Activated effector memory CD4-positive, alpha-beta T cell treated with anti-CD3 and anti-CD28 coated beads, Interleukin-2, amount 50 U/mL, for 16 hours (primary cell): ENCODE data around the gene KIF25.

Source experiments
- DNase-seq: peaks from one replicate; pipeline ENCODE4 v3.0.0-alpha.2; 2020

KIF25 gene, protein sequence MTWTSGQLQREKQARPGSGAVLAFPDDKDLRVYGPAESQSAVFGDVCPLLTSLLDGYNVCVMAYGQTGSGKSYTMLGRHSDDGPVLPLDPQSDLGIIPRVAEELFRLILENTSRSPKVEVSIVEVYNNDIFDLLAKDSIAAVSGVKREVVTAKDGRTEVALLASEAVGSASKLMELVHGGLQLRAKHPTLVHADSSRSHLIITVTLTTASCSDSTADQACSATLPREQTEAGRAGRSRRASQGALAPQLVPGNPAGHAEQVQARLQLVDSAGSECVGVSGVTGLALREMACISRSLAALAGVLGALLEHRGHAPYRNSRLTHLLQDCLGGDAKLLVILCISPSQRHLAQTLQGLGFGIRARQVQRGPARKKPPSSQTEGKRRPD

DNA sequence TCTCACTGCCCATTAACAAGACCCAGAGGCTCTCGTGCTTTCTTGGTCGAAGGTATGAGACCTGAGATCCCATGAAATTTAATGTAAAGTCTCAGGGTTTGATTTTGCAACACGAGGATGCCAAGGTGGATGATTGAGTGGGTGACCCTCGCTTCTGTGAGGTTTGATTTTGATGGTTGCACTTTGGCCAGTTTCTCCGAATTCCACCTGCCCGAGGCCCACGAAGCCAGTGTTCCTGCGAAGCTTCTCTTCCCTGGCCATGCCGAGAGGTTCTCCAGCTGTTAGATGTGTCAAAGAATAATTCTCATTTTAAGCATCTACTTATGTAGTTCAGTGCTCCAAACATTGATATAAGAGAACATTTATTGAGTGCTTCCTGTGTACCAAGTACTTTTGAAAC, at the start of gene KIF25:
Gene KIF25 (plus strand): TSS at position 30 of the 400 bp plus-strand sequence. CDS start 31,915 bp downstream, outside the sequence.
- no peak for DNase-seq

DNA sequence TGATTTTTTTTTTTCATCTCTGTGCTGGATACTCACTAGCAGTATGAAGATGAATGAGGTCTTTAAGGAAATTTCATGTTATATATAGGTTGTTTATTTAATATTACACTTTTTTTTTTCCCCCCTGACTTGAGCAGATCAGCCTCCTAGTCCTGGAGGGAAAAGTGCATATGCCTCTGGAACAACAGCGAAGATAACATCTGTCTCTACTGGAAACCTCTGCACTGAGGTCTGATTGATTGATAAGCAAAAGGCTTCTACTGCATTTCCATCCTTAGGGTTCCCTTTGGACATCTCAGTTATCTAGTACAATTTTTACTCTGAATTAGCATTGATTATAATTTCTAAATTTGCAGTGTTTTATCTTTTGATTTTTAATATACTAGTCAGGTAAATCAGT, 49.8 kb upstream of the KIF25 start:
- DNase-seq = no peak

DNA sequence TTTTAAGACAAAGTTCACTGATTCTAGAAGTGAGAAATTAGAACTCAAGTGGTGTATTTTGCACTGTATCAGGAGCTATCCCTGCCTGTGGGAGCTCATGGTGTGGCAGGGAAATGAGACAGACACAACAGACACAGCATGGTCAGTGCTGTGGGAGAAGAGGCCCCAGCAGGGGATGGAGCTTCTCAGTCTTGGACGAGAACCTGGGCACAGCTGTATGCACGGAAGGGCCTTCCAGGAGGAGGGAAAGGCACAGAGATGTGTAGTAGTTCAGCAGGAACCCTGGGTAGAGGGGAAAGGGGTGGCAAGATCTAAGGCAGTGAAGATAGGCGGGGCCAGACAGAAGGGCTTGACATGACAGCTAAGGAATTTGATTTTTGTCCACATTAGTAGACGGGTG, 48.8 kb upstream of the KIF25 start:
- no peak for DNase-seq

DNA sequence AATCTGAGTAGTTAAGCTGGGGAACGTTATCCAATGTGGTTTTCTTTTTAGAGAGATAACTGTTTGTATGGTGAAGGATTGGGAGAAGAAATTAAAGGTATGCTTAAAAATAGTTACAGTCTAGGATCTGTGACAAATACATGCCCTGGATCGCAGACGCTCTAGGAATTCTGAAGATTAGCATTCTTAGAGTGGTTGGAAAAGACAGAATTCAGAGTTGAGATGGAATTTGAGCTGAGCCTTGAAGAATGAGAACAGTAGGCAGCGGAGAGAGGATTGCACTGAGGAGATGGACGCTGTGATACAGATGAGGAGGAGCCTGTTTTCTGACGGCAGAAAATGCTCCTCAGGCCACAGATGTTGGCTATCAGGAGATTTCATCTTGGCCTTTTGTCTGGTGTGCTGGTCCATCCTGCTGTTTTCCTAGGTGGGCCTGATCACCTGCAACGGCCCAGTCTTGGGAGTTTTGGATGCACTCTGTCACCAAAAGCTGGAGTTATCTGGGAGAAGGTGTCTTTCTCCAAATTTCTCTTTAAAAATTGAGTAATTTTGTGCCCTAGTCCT, 48.3 kb upstream of the KIF25 start:
- no peak for DNase-seq

DNA sequence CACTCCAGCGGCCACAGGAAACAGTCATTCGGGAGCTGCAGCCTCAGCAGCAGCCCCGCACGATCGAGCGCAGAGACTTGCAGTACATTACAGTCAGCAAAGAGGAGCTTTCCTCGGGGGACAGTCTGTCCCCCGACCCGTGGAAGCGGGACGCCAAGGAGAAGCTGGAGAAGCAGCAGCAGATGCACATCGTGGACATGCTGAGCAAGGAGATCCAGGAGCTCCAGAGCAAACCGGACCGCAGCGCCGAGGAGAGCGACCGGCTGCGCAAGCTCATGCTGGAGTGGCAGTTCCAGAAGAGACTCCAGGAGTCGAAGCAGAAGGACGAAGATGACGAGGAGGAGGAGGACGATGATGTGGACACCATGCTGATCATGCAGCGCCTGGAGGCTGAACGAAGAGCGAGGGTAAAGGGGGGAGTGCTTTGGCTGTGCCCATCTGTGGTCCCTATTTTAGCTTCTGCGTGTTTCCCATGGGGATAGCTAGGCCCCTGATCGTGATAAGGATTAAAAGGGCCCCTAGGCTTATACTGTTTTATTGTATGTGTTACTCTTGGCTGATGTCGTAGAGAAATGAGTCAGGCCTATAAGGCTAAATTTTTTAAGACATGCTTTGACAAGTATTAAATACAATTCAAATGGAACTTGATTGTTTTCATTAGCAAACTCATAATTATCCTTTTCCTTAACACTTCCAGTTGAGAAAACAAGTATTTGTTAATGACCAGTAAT, 45.5 kb upstream of the KIF25 start:
- no peak for DNase-seq

DNA sequence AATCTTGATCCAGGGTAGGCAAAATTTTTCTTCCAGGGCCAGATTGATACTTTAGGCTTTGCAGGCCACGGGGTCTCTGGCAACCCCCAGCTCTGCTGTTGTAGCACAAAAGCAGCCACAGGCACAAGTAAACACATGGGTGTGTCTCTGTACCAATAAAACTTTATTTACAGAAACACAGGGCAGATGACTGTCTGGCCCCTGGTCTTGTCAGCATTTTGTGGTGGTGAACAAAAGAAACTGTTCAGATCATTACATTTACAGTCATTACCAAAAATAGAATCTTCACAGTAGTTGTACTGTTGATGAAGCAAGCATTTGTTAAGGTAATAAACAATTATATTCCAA, 45.0 kb upstream of the KIF25 start:
- no peak for DNase-seq

DNA sequence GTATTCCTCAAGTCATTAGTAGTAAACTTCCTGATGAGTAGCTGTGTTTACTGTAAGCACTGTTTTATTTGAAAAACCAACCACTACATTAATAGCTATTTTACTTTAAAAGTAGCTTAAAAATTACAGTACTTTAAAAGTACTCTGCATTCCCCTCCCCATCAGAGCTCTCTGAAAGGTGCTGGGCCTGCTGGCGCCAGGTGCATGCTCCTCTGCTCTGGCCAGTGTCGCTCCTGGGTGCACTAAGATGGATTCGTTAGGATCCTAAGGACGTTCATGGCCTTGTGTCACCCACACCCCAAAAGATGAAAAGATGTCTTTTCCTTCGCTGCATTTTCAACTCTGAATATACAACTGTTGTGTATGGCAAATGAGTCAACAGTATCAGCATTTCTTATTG, 43.9 kb upstream of the KIF25 start:
- DNase-seq = no peak

DNA sequence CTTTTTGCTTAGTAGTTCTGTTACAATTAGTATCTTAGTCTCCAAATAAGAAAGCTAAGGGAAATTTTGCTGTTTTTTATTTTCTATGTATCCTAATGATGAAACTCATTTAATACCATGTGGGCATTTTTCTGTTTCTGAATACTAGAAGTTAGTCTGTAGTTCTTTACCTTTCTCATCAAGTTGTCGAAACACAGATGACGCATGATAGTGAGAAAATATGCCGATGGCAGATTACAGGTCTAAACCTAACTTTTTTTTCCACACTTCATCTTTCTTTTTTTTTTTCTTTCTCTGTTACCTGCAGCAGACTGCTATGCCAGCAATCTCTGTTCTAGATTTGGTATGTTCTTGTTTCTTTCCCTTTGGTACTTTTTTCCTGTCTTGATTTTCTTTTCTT, 43.3 kb upstream of the KIF25 start:
- DNase-seq = no peak

DNA sequence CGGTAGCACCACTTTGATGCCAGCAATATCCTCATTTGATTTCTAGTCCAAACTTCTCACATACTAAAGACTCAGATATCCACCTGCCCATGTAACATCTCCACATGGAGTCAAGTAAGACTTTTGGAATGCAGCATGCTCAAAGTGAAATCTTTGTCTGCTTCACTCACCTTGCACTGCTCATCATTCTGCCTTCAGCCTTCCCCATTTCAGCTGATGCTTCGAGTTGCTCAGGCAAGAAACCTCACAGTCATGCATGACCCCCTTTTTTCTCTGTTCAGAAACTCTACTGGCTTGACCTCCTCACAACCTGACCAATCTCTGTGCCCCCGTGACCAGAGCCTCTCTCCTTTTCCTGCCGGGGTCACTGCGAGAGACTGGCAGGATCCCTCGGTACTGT, 41.0 kb upstream of the KIF25 start:
- no peak for DNase-seq

DNA sequence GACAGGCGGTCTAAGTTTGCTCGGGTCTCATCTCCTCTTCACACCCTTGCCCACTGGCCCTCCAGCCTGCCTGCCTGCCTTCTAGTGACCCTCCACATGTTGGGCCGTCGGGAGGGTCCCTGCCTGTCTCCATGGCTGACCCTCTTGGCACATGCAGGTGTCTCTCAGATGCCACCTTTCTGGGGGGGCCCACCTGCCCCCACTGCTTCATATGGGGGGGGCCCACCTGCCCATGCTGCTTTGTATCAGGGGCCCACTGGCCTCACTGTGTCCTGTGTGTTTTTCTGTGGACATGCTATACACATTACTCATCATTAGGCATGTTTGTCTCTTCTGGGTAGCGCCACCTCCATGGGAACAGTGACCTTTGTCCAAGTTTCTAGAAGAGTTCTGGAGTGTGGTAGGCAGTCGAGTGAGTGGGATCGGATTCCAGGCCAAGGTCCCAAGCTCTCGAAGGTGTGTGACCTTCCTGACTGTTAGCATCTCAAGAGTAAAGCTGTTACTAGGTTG, 40.4 kb upstream of the KIF25 start:
- no peak for DNase-seq

DNA sequence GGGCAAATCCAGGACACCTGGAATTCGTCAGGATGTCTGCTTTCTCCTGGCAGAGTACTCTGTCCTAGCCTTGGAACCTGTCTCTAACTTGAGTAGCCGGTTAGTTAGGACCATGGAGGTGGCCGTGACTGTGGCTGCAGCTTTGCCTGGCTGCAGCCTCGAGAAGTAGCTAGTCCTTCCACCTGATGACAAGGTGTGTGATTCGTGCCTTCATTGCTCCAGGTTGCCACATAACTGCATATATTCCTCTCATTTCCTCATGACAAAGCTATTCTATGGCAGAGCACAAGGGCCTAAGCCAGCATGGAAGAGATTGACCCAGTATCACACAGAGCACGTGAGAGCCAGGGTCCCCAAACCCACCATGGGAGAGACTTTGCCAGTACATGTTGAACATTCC, 39.8 kb upstream of the KIF25 start:
- DNase-seq = no peak

DNA sequence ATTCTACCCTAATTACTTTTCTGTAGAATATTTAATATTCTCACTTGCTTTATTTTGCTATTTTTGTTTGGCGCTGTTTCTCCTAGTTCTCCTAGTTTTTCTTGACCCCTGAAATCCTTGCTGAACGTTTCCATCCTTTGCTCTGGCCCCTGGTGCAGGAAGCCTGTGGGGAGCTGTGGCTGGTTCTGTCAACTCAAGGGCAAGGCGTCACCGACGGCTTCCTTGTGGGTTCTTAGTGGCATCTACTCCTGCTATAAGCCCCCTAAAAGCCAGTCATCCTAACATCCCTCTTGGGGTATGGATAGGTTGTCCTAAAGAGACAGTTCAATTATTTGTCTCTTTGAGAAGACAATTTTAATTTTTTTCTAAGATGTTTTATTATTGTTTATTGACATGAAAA, 36.9 kb upstream of the KIF25 start:
- DNase-seq = no peak

DNA sequence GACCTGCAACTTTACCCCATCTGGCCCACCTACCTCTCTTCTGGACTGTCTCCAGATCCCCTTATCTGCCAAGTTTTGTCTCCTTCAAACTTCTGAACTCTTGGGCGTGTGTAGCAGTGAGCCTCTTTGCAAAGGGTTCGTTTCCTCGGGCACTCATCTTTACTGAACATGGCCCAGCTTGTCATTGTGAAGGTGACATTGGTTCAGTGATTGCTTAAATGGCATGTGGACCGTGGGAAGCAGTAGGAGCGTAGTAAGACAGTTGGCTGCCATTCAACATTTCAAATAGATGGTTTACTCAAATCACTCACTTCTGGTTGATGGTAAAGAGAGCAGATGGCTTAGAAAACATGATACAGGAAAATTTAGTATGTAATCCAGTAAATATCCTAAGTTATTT, 34.8 kb upstream of the KIF25 start:
- DNase-seq = no peak

DNA sequence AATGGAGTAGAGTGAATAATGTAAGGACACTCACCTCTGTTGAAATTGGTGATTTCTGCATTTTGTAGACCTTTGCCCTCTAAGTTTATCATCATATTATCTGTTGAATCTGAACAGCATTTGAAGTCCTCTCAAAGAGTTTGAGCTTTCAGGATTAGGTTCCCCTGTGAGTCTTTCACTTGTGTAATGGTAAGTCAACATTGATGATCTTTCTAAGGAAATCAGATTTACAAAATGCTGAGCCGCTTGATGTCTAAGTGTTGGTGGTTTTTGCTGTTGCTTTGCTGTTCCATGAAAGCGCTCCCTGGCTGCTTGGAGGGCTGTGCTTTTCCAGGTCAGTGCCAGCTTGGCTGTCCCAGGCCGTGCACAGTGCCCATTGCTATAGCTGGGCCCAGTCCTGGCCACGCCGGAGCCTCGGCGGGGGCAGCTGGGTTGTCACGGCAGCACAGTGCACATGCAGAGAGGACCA, 33.8 kb upstream of the KIF25 start:
- DNase-seq = no peak

DNA sequence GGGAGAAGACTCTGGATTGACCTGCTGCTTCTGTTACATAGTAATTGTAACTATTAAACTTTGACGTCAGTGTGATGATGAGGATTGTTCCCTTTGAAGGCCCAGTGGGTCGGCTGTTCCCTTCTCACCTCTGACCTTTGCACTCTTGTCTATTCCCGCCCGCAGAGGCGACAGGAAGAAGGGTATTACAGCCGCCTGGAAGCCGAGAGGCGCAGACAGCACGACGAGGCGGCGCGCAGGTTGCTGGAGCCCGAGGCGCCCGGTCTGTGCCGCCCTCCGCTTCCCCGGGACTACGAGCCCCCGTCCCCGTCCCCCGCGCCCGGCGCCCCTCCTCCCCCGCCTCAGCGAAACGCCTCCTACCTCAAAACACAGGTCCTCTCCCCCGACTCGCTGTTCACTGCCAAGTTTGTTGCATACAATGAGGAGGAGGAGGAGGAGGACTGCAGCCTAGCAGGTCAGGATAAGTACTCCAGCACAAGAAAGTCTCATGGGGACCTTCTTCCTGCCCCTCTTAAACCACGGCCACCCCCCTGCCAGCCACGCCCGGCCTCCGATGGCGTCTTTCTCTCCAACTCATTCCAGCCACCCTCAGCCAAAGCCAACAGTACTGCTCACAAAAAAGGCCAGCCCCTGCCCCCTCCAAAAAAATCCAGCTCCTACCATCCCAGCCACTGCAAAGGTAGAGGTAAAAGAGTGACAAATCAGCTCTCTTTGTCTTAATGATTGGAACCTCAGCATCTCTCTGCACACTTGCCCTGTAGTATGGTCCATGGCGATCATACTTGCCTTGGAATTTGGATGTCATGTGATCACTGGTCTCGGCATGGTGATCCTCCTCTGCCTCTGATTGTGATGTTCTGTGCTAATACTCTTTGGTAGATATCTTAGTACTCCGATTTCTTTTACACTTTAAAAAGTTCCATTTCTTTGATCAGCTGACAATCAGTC, 31.6 kb upstream of the KIF25 start:
- no peak for DNase-seq

DNA sequence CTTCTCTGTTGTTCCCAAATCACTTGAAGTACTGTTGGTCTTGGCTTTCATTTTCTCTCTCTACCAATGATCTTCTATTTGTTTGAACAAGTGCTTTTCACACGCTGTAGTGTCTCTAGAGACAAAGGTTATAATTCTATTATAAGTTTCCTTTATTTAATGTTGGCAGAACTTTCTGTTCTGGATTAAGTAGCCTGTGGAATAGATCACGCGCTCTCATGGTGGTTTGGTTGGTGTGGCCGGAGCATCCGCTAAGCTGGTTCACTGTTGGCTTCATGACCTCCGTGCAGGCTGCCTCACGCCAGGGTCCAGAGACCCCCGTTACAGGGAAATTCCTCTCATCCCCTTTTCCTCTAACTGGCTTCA, 30.9 kb upstream of the KIF25 start:
- DNase-seq = no peak

DNA sequence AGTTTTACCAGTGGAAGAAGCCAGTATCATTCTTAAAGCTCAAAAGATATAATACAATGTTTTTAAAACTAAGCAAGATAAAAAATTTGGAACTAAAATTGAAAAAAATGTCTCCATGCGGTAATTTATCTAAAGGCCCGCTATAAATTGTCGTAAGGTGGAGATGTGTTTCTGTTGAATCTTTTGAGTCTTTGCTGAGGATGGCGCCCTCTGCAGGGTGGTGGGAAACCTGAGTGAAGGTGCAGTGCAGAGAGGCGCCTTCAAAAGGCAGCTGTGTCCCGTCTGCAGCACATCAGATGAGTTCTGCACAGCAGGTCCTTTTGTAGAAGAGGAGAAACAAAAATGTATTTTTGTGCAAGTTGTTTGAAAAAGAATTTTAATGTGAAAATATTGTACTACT, 29.4 kb upstream of the KIF25 start:
- no peak for DNase-seq

DNA sequence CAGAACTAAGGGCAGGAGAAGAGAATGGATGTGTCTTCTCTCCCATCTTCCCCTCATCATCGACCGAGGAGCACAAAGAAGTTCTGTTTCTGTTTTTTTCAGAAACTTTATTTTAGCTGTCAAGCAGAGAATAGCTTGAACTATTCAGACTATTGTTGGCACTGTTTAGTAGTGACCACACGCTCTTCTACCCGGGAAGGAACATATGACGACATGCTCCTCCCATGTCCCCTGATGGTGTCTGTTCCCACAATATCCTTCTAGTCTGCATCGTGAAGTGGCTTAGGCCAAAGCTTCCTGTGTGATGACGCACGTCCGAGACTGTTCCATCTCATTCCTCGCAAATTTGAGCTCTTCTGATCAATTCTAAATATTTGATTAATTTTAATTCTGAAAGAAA, 27.2 kb upstream of the KIF25 start:
- DNase-seq = no peak

DNA sequence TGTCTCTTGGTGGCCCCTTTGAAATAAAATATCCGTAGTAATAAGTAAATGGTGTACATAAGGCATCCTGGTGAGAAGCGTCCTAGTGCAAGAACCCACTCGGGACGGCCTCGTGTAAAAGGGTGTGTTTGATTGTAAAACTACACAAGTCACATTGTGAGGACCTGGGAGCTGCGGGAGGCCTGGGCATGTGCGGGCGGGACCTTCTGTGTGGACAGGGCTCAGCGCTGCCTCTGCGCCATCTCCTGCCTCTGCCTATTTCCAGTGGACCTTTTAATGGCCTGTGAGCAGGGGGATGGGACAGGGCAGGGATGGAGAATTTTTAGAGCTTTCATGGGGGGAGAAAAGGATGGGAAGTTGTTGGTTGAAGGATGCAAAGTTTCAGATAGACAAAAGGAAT, 25.3 kb upstream of the KIF25 start:
- no peak for DNase-seq

DNA sequence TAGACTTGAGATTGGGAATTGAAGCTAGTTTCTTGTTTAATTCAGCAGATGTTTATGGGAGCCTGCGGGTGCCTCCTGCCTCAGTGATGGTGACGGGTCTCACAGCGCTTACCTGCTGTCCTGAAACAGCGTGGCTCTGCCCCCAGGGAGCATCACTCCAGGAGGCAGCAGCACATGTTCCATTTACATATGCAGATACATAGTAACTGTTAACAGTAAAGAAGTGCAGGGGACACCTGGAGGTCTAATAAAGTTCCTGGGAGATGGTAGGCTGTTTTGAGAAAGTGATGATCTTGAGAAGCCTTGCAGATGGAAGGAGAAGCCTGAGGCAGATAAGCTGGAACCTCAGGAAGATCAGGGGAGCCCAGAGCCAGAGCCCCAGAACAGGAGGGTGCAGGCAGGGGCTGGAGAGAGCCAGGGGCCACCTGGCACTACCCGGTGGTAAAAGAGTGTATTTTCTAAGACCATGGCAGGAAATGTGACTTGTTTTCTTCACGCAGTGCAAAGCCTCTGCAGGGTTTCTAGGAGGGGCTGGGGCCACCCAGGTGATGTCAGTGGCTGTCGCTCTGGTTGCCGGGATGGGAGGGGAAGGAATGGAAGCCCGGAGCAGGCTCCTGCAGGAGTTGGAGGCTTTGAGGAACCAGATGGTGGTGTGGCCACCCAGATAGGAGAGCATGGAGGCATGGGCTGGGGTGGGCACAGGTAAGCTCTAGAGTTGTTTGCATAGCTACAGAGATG, 24.2 kb upstream of the KIF25 start:
- no peak for DNase-seq

DNA sequence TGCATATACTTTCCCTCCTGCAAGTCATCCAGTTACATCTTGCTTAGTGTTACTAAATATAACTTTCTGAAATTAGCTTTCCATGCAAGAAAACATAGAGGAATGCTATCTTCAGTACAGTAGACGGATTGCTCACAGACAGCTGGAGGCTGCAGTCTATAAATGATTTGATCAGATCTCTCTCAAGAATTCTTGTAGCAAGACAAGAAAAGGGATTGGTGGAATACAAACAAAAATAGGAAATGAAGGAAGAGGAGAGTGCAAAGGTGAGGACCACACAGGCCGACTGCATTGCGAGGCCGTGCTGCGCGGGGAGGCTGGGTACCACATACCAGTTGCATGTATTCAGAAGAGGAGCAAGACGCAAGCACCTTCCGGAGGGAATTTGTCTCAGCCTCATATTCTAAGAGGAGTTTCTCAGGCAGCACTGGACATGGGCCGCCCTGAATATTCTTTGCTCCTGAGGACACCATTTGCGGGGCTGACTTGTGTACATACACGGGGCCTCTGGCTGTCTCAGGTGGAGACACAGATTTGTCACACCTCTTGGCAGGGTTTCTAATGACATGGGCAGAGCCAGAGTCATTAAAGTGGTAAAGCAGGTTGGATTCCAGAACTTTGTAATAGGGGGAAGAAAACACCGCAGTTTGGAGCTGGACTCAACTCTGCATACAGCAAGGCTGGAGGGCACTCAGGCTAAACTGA, 22.7 kb upstream of the KIF25 start:
- DNase-seq = no peak

DNA sequence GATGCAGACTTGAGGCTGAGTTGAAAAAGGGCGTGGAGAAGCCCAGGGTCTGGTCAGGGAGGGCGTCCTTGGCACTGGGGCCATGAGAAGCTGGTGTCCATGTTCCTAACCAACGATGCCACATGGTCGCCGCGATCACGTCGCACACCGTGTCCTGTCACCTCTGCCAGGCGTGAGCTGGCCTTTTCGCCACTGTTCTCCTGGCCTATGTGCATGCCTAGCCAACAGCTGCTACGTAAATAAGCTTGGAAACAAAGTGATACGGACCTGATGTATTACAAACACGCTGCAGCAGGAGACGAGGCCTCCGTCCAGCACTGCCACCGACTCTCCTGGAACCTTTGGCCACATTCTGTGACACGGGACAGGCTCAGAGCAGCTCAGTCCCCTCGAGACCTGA, 22.0 kb upstream of the KIF25 start:
- DNase-seq = no peak
